SW480 (cell line): ENCODE data around the gene APC2.
"Not testable (repeated sequence)": the region's sequence is repeated elsewhere in the genome, so short reads cannot be mapped to it uniquely, and the experiment has no call there.

ENCODE experiments used
- DNase-seq: peaks from one replicate; pipeline ENCODE4 v3.0.0-alpha.2; 2016; ENCODE audit warnings: low spot score

The APC2 gene

GRCh38 chr19:1430246-1430645 is 19.7 kb upstream of the APC2 start:
- DNase-seq, result no peak

- DNase-seq, result no peak
Observed at GRCh38 chr19:1431759-1432506, 18.0 kb upstream of the APC2 start.

- no peak for DNase-seq
Observed at GRCh38 chr19:1432507-1432887, 17.4 kb upstream of the APC2 start.

GRCh38 chr19:1433119-1434039 is 16.5 kb upstream of the APC2 start:
- DNase-seq, result no peak

- no peak for DNase-seq
Observed at GRCh38 chr19:1434040-1434366, 15.9 kb upstream of the APC2 start.

GRCh38 chr19:1434577-1435060 is 15.3 kb upstream of the APC2 start:
- DNase-seq, result no peak

- DNase-seq, result no peak
Observed at GRCh38 chr19:1435378-1435989, 14.4 kb upstream of the APC2 start.

GRCh38 chr19:1437609-1438008 is 12.3 kb upstream of the APC2 start:
- no peak for DNase-seq

GRCh38 chr19:1438035-1438932 is 11.6 kb upstream of the APC2 start, which contains the start of gene RPS15:
TSS of gene RPS15 (plus strand) at chr19:1438396. CDS start at chr19:1438426, 30 bp downstream.
- DNase-seq, result peak; percentile 76

- no peak for DNase-seq
Observed at GRCh38 chr19:1438933-1439354, 11.0 kb upstream of the APC2 start.

- not testable (repeated sequence) for DNase-seq
Observed at GRCh38 chr19:1439525-1440417, 10.2 kb upstream of the APC2 start.

- no peak for DNase-seq
Observed at GRCh38 chr19:1440418-1440801, 9.5 kb upstream of the APC2 start.

- no peak for DNase-seq
Observed at GRCh38 chr19:1441022-1441426, 8.9 kb upstream of the APC2 start.

GRCh38 chr19:1441677-1442438 is 8.1 kb upstream of the APC2 start:
- no peak for DNase-seq

GRCh38 chr19:1445185-1445931 is 4.6 kb upstream of the APC2 start:
- peak; percentile 34 for DNase-seq

GRCh38 chr19:1445932-1446712 is 3.8 kb upstream of the APC2 start:
- DNase-seq, result no peak

- DNase-seq, result no peak
Observed at GRCh38 chr19:1446713-1447481, 3.0 kb upstream of the APC2 start.
